Panc1 (cell line): ENCODE data around the gene MMP3.

Experiments used
- POLR2AphosphoS5 ChIP-seq: IDR thresholded peaks from 2 replicates; pipeline ENCODE4 v1.6.1; 2012; ENCODE audit warnings: mild to moderate bottlenecking, low read depth, low read length, moderate library complexity
- TF ChIP-seq, protein P1 (sequence below): fragments of 450-650 bp; IDR thresholded peaks from 2 replicates; pipeline ENCODE4 v1.5.1; 2017; ENCODE audit warnings: mild to moderate bottlenecking

DNA sequence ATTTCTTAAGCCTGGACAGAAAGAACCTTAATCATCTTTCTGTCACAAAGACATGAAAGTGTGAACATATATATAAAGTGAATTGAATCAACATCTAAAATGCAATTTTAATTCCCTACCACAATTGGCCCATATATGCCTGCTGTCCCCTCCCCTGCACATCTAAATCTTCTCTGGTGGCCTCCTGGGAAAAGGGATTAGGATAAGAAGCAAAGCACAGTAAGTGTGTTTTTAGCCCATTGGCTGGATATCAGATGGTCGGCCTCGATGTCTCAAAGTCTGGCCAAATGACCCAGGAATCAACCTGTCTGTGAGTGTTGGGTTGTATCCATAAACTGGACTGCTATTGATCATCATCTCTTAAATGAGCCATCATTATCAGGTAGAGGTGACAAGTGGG is 5.8 kb downstream of the MMP3 start:
- TF ChIP-seq, protein P1, sequence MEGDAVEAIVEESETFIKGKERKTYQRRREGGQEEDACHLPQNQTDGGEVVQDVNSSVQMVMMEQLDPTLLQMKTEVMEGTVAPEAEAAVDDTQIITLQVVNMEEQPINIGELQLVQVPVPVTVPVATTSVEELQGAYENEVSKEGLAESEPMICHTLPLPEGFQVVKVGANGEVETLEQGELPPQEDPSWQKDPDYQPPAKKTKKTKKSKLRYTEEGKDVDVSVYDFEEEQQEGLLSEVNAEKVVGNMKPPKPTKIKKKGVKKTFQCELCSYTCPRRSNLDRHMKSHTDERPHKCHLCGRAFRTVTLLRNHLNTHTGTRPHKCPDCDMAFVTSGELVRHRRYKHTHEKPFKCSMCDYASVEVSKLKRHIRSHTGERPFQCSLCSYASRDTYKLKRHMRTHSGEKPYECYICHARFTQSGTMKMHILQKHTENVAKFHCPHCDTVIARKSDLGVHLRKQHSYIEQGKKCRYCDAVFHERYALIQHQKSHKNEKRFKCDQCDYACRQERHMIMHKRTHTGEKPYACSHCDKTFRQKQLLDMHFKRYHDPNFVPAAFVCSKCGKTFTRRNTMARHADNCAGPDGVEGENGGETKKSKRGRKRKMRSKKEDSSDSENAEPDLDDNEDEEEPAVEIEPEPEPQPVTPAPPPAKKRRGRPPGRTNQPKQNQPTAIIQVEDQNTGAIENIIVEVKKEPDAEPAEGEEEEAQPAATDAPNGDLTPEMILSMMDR = no peak
- TF ChIP-seq POLR2AphosphoS5 = no peak
